ENCODE data around the gene SULT1C4.

SULT1C4 gene

DNA sequence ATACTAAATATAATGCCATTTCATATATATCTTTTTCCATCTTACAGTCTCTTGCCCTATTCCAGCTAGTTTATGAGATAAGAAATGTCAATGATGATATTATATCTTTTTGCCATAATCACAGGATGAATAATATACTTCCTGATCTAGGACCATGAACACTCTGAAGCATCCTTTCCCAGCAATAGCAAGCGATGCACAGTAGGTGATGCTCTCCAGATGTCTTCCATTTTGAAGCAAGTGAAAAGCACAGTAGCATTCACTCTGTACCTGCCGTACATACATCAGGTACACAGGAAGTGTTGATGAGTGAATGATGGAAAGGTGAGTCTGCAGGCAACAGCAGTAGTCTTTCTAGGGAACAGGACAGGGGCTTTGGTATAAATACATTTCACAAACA, 8.6 kb upstream of the SULT1C4 start:
- peaks cover 3% of the 10 kb centered on the region for H3K27me3 ChIP-seq (ENCODE audit: insufficient read depth, low read length, poor library complexity)
- no peak overlapping the region for H3K9ac ChIP-seq (ENCODE audit: low read depth, low read length)
- DNase-seq (no peak), ATAC-seq (ENCODE audit: insufficient read depth, low read depth) (no peak)
- H2AFZ ChIP-seq (ENCODE audit: low read depth, low read length) = no peak overlapping the region
- TF ChIP-seq CTCF (IDR thresholded peaks at IDR 0.05; ENCODE audit: borderline replicate concordance, extremely low read depth, low read length, poor library complexity, severe bottlenecking) (no peak), EZH2 (IDR thresholded peaks at IDR 0.05; ENCODE audit: borderline replicate concordance, low read depth, low read length, severe bottlenecking) (no peak)
- no peaks in the 10 kb centered on the region for H3K79me2 ChIP-seq (ENCODE audit: insufficient read depth, low read length)
- H3K4me1 ChIP-seq (ENCODE audit: insufficient read depth, low read length) = no peaks in the 10 kb centered on the region
- H3K27ac ChIP-seq (ENCODE audit: low read length) = no peak overlapping the region
- H3K4me2 ChIP-seq (ENCODE audit: insufficient read depth, low read length) = no peak overlapping the region
- H3K4me3 ChIP-seq (ENCODE audit: low read depth in 1 of 2, low read length in 2 of 2) = no peak overlapping the region
- no peaks in the 10 kb centered on the region for H3K9me3 ChIP-seq (ENCODE audit: insufficient read depth, low read length, severe bottlenecking)
- H3K36me3 ChIP-seq (ENCODE audit: insufficient read depth, low read length) = no peaks in the 10 kb centered on the region
- H4K20me1 ChIP-seq (ENCODE audit: insufficient read depth, low read length) = no peaks in the 10 kb centered on the region

DNA sequence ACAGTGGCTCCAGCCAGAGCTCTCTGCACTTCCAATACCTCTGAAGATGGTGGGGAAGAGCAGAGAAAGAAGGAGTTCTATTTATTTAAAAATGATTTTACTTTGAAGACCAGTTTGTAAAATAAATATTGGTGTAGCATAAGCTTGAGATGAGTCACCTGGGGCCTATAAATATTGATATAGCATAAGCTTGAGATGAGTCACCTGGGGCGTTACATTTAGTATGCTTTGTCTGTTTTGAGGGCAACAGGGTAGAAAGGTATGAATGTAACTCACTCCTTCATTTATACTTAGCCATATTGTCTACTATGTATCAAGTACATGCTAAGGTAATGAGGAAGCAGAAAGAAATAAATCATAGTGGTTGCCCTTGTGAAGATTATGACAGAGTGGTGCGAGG, 7.7 kb upstream of the SULT1C4 start:
- TF ChIP-seq CTCF (IDR thresholded peaks at IDR 0.05; ENCODE audit: borderline replicate concordance, extremely low read depth, low read length, poor library complexity, severe bottlenecking) = no peak
- no peak for TF ChIP-seq EZH2 (IDR thresholded peaks at IDR 0.05; ENCODE audit: borderline replicate concordance, low read depth, low read length, severe bottlenecking)
- no peaks in the 10 kb centered on the region for H3K4me1 ChIP-seq (ENCODE audit: insufficient read depth, low read length)
- no peak overlapping the region for H3K4me2 ChIP-seq (ENCODE audit: insufficient read depth, low read length)
- no peaks in the 10 kb centered on the region for H3K9me3 ChIP-seq (ENCODE audit: insufficient read depth, low read length, severe bottlenecking)
- DNase-seq = no peak
- H4K20me1 ChIP-seq (ENCODE audit: insufficient read depth, low read length) = no peaks in the 10 kb centered on the region
- H3K27ac ChIP-seq (ENCODE audit: low read length) = no peak overlapping the region
- H3K79me2 ChIP-seq (ENCODE audit: insufficient read depth, low read length) = no peaks in the 10 kb centered on the region
- H3K36me3 ChIP-seq (ENCODE audit: insufficient read depth, low read length) = no peaks in the 10 kb centered on the region
- H3K4me3 ChIP-seq (ENCODE audit: low read depth in 1 of 2, low read length in 2 of 2) = no peak overlapping the region
- ATAC-seq (ENCODE audit: insufficient read depth, low read depth) = no peak
- H3K9ac ChIP-seq (ENCODE audit: low read depth, low read length) = no peak overlapping the region
- no peak overlapping the region for H2AFZ ChIP-seq (ENCODE audit: low read depth, low read length)
- H3K27me3 ChIP-seq (ENCODE audit: insufficient read depth, low read length, poor library complexity) = peaks cover 3% of the 10 kb centered on the region

GRCh38 chr2:108376774-108377173, 980 bp upstream of the SULT1C4 start:
- H3K4me3 ChIP-seq (ENCODE audit: low read depth in 1 of 2, low read length in 2 of 2) = no peak overlapping the region
- H3K4me1 ChIP-seq (ENCODE audit: insufficient read depth, low read length) = no peaks in the 10 kb centered on the region
- no peaks in the 10 kb centered on the region for H3K36me3 ChIP-seq (ENCODE audit: insufficient read depth, low read length)
- no peaks in the 10 kb centered on the region for H3K79me2 ChIP-seq (ENCODE audit: insufficient read depth, low read length)
- no peak overlapping the region for H3K4me2 ChIP-seq (ENCODE audit: insufficient read depth, low read length)
- H4K20me1 ChIP-seq (ENCODE audit: insufficient read depth, low read length) = no peaks in the 10 kb centered on the region
- ATAC-seq (ENCODE audit: insufficient read depth, low read depth) = no peak
- no peak overlapping the region for H3K9ac ChIP-seq (ENCODE audit: low read depth, low read length)
- no peak for DNase-seq
- H2AFZ ChIP-seq (ENCODE audit: low read depth, low read length) = no peak overlapping the region
- H3K27ac ChIP-seq (ENCODE audit: low read length) = no peak overlapping the region
- TF ChIP-seq CTCF (IDR thresholded peaks at IDR 0.05; ENCODE audit: borderline replicate concordance, extremely low read depth, low read length, poor library complexity, severe bottlenecking) (no peak), EZH2 (IDR thresholded peaks at IDR 0.05; ENCODE audit: borderline replicate concordance, low read depth, low read length, severe bottlenecking) (no peak)
- H3K27me3 ChIP-seq (ENCODE audit: insufficient read depth, low read length, poor library complexity) = peaks cover 7% of the 10 kb centered on the region
- H3K9me3 ChIP-seq (ENCODE audit: insufficient read depth, low read length, severe bottlenecking) = no peaks in the 10 kb centered on the region

GRCh38 chr2:108377401-108377800, 353 bp upstream of the SULT1C4 start:
- no peak for TF ChIP-seq CTCF (IDR thresholded peaks at IDR 0.05; ENCODE audit: borderline replicate concordance, extremely low read depth, low read length, poor library complexity, severe bottlenecking)
- TF ChIP-seq EZH2 (IDR thresholded peaks at IDR 0.05; ENCODE audit: borderline replicate concordance, low read depth, low read length, severe bottlenecking) = no peak
- DNase-seq = no peak

More at GRCh38 chr2:108377401-108377800, 353 bp upstream of the SULT1C4 start:
- no peaks in the 10 kb centered on the region for H3K36me3 ChIP-seq (ENCODE audit: insufficient read depth, low read length)
- H3K9ac ChIP-seq (ENCODE audit: low read depth, low read length) = no peak overlapping the region
- no peak for ATAC-seq (ENCODE audit: insufficient read depth, low read depth)
- H3K4me3 ChIP-seq (ENCODE audit: low read depth in 1 of 2, low read length in 2 of 2) = no peak overlapping the region
- no peaks in the 10 kb centered on the region for H4K20me1 ChIP-seq (ENCODE audit: insufficient read depth, low read length)
- peaks cover 7% of the 10 kb centered on the region for H3K27me3 ChIP-seq (ENCODE audit: insufficient read depth, low read length, poor library complexity)
- H3K27ac ChIP-seq (ENCODE audit: low read length) = no peak overlapping the region
- no peaks in the 10 kb centered on the region for H3K79me2 ChIP-seq (ENCODE audit: insufficient read depth, low read length)
- H3K4me1 ChIP-seq (ENCODE audit: insufficient read depth, low read length) = no peaks in the 10 kb centered on the region
- H3K9me3 ChIP-seq (ENCODE audit: insufficient read depth, low read length, severe bottlenecking) = no peaks in the 10 kb centered on the region
- H3K4me2 ChIP-seq (ENCODE audit: insufficient read depth, low read length) = no peak overlapping the region
- H2AFZ ChIP-seq (ENCODE audit: low read depth, low read length) = no peak overlapping the region
